ENCODE measurements around the gene SETD5. TPM values are rescaled to one million over a fixed set of nuclear protein-coding genes. Genes with fewer than 3 reads are reported as not detected.
A peak's percentile ranks its signal among the peaks of the same experiment; 100 is the strongest.

Gene SETD5
- total RNA-seq, 1 donor from 2014 or later, result 167 TPM

DNA sequence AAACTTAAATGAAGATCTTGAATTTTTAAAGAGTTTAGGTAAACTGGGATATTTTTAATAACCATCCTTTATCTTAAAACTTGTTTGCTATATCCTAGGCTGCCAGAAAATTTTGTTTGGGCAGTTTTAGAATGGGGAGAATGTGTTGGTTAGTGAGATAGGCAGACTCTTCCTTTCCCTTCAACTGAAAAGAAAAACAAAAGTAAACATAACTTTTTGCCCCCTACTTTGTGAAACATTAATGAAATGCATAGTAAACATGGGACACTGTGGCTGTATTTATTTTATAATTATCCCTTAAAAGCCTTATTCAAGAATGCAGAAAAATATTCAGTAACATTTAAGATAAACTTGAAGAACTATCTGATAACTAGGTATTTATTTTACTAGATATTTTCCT, 31.0 kb downstream of the SETD5 start:
- H3K27me3 ChIP-seq (ENCODE audit: insufficient read depth, low read length), result no peaks in the 10 kb centered on the region
- H3K4me1 Mint-ChIP-seq (ENCODE audit: low read depth, unreplicated experiment), result peaks cover 27% of the 10 kb centered on the region
- H3K4me3 Mint-ChIP-seq (ENCODE audit: unreplicated experiment), result no peak overlapping the region
- H3K9ac ChIP-seq (ENCODE audit: low read length), result no peak overlapping the region
- peaks cover 5% of the 10 kb centered on the region for H3K4me1 ChIP-seq (ENCODE audit: insufficient read depth, low read length)
- peaks cover 15% of the 10 kb centered on the region for H3K36me3 Mint-ChIP-seq (ENCODE audit: low read depth, unreplicated experiment)
- H3K4me3 ChIP-seq (ENCODE audit: insufficient read depth, low read depth, low read length), result no peak overlapping the region
- H3K27me3 Mint-ChIP-seq (ENCODE audit: low read depth, unreplicated experiment), result no peaks in the 10 kb centered on the region
- FAIRE-seq, result no peak
- H2AFZ ChIP-seq (ENCODE audit: low read depth, low read length), result no peak overlapping the region
- TF ChIP-seq CTCF (IDR thresholded peaks at IDR 0.05; ENCODE audit: insufficient read depth, low read depth, low read length), result no peak
- TF ChIP-seq EZH2 (IDR thresholded peaks at IDR 0.05; ENCODE audit: insufficient read depth, low read length), result no peak
- no peak overlapping the region for H3K27ac Mint-ChIP-seq (ENCODE audit: unreplicated experiment)
- H3K9me3 Mint-ChIP-seq (ENCODE audit: unreplicated experiment), result no peaks in the 10 kb centered on the region
- H3K79me2 ChIP-seq (ENCODE audit: insufficient read depth, low read length), result peaks cover 99% of the 10 kb centered on the region
- H3K9me3 ChIP-seq (ENCODE audit: insufficient read depth, low read depth, low read length), result no peaks in the 10 kb centered on the region
- H3K27ac ChIP-seq (ENCODE audit: low read depth, low read length), result no peak overlapping the region
- peaks cover 72% of the 10 kb centered on the region for H3K36me3 ChIP-seq (ENCODE audit: insufficient read depth, low read length)
- H4K20me1 ChIP-seq (ENCODE audit: insufficient read depth, low read length), result peaks cover 73% of the 10 kb centered on the region
- no peak for DNase-seq (ENCODE audit: low read depth)
- no peak overlapping the region for H3K4me2 ChIP-seq (ENCODE audit: low read length)

GRCh38 chr3:9430733-9431132, 33.3 kb downstream of the SETD5 start:
- no peaks in the 10 kb centered on the region for H3K4me1 ChIP-seq (ENCODE audit: insufficient read depth, low read length)
- H3K4me2 ChIP-seq (ENCODE audit: low read length), result no peak overlapping the region
- Mint-ChIP-seq H3K36me3 (ENCODE audit: low read depth, unreplicated experiment) (peaks cover 30% of the 10 kb centered on the region), H3K4me1 (ENCODE audit: low read depth, unreplicated experiment) (peaks cover 14% of the 10 kb centered on the region), H3K9me3 (ENCODE audit: unreplicated experiment) (no peaks in the 10 kb centered on the region), H3K27ac (ENCODE audit: unreplicated experiment) (no peak overlapping the region), H3K27me3 (ENCODE audit: low read depth, unreplicated experiment) (no peaks in the 10 kb centered on the region), H3K4me3 (ENCODE audit: unreplicated experiment) (peak overlapping the region; percentile 58)
- no peak overlapping the region for H3K4me3 ChIP-seq (ENCODE audit: insufficient read depth, low read depth, low read length)
- peaks cover 94% of the 10 kb centered on the region for H3K79me2 ChIP-seq (ENCODE audit: insufficient read depth, low read length)
- no peak overlapping the region for H3K9ac ChIP-seq (ENCODE audit: low read length)
- FAIRE-seq (no peak), DNase-seq (ENCODE audit: low read depth) (no peak)
- no peak for TF ChIP-seq EZH2 (IDR thresholded peaks at IDR 0.05; ENCODE audit: insufficient read depth, low read length)
- no peak for TF ChIP-seq CTCF (IDR thresholded peaks at IDR 0.05; ENCODE audit: insufficient read depth, low read depth, low read length)
- no peak overlapping the region for H3K27ac ChIP-seq (ENCODE audit: low read depth, low read length)
- H3K9me3 ChIP-seq (ENCODE audit: insufficient read depth, low read depth, low read length), result no peaks in the 10 kb centered on the region
- no peaks in the 10 kb centered on the region for H3K27me3 ChIP-seq (ENCODE audit: insufficient read depth, low read length)
- no peak overlapping the region for H2AFZ ChIP-seq (ENCODE audit: low read depth, low read length)
- H4K20me1 ChIP-seq (ENCODE audit: insufficient read depth, low read length), result peaks cover 77% of the 10 kb centered on the region
- H3K36me3 ChIP-seq (ENCODE audit: insufficient read depth, low read length), result peaks cover 82% of the 10 kb centered on the region

DNA sequence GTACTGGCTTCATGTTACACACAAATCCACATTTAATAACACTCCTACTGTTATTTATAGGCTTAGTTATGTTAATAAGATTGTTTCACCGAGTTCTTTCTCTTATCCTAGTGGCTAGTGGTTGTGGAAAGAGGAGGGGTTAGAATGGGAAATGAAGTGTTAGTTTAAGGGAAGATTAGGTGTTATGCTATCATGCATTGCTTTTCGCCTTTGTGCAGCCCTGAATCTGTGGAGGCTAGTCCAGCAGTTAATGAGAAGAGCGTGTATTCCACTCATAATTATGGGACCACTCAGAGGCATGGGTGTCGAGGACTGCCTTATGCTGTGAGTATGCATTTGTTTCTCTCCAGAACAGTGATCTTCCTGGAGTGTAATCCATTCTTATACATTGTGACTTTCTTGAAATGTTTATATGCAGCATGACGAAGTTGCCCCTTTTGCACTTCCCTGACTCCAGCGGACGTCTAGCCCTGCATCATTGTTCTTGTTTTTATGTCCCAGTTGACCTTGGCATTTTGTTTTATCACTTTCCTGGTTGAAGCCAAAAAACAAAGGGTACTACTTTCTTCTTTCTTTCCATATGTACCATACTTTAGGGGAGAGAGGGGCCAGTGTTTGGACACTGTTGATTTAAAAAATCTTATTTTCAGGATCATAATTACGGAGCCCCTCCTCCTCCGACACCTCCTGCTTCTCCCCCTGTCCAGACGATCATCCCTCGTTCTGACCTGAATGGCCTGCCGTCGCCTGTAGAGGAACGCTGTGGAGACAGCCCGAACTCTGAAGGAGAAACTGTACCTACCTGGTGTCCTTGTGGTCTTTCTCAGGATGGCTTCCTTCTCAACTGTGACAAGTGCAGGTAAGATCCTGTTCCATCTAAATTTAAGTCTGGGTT, 36.5 kb downstream of the SETD5 start:
- H3K4me3 Mint-ChIP-seq (ENCODE audit: unreplicated experiment), result no peak overlapping the region
- peak overlapping the region; percentile 16 for H3K27ac Mint-ChIP-seq (ENCODE audit: unreplicated experiment)
- peaks cover 31% of the 10 kb centered on the region for H3K36me3 Mint-ChIP-seq (ENCODE audit: low read depth, unreplicated experiment)
- peaks cover 11% of the 10 kb centered on the region for H3K4me1 Mint-ChIP-seq (ENCODE audit: low read depth, unreplicated experiment)
- Histone ChIP-seq H3K9me3 (ENCODE audit: insufficient read depth, low read depth, low read length) (no peaks in the 10 kb centered on the region), H4K20me1 (ENCODE audit: insufficient read depth, low read length) (peaks cover 77% of the 10 kb centered on the region), H2AFZ (ENCODE audit: low read depth, low read length) (no peak overlapping the region), H3K9ac (ENCODE audit: low read length) (no peak overlapping the region), H3K4me2 (ENCODE audit: low read length) (no peak overlapping the region), H3K36me3 (ENCODE audit: insufficient read depth, low read length) (peaks cover 83% of the 10 kb centered on the region), H3K79me2 (ENCODE audit: insufficient read depth, low read length) (peaks cover 94% of the 10 kb centered on the region), H3K4me1 (ENCODE audit: insufficient read depth, low read length) (no peaks in the 10 kb centered on the region), H3K27me3 (ENCODE audit: insufficient read depth, low read length) (no peaks in the 10 kb centered on the region), H3K4me3 (ENCODE audit: insufficient read depth, low read depth, low read length) (no peak overlapping the region), H3K27ac (ENCODE audit: low read depth, low read length) (no peak overlapping the region)
- no peak for DNase-seq (ENCODE audit: low read depth)
- no peaks in the 10 kb centered on the region for H3K27me3 Mint-ChIP-seq (ENCODE audit: low read depth, unreplicated experiment)
- no peak for FAIRE-seq
- no peaks in the 10 kb centered on the region for H3K9me3 Mint-ChIP-seq (ENCODE audit: unreplicated experiment)
- TF ChIP-seq CTCF (IDR thresholded peaks at IDR 0.05; ENCODE audit: insufficient read depth, low read depth, low read length) (no peak), EZH2 (IDR thresholded peaks at IDR 0.05; ENCODE audit: insufficient read depth, low read length) (no peak)

Measured in astrocyte (in vitro differentiated cells and primary cell).